Loucy (cell line): Measurements from ENCODE around the gene RFX3.

Source experiments
- H2AFZ ChIP-seq: fragments of 200-600 bp; sonication (generic); 2 replicates; pipeline ENCODE4 v1.6.0; 2016; ENCODE audit warnings: antibody characterized with exemption, mild to moderate bottlenecking, low read length, moderate library complexity
- H3F3A ChIP-seq: fragments of 200-600 bp; 2 replicates; pipeline ENCODE4 v1.6.0; 2016; ENCODE audit warnings: antibody characterized with exemption, low read depth, mild to moderate bottlenecking
- H3K27me3 ChIP-seq: fragments of 200-600 bp; sonication (generic); 2 replicates; pipeline ENCODE4 v1.6.1; 2014; ENCODE audit warnings: low read length, mild to moderate bottlenecking; ENCODE audit not compliant: insufficient read depth, poor library complexity, severe bottlenecking
- H3K36me3 ChIP-seq: fragments of 200-600 bp; sonication (generic); 2 replicates; pipeline ENCODE4 v1.6.1; 2016; ENCODE audit warnings: low read length; ENCODE audit not compliant: insufficient read depth
- H3K4me1 ChIP-seq: fragments of 200-600 bp; sonication (generic); 2 replicates; pipeline ENCODE4 v1.5.1; 2014; ENCODE audit warnings: low read length, mild to moderate bottlenecking; ENCODE audit not compliant: insufficient read depth, poor library complexity, severe bottlenecking
- H3K4me2 ChIP-seq: fragments of 200-600 bp; sonication (generic); 2 replicates; pipeline ENCODE4 v1.6.0; 2014; ENCODE audit warnings: antibody characterized with exemption, low read length, low read depth, mild to moderate bottlenecking; ENCODE audit not compliant: poor library complexity, severe bottlenecking
- H3K4me3 ChIP-seq: fragments of 200-600 bp; sonication (generic); 2 replicates; pipeline ENCODE4 v1.5.1; 2014; ENCODE audit warnings: low read length, mild to moderate bottlenecking, mixed read lengths; ENCODE audit not compliant: poor library complexity, severe bottlenecking
- H3K79me2 ChIP-seq: fragments of 200-600 bp; sonication (generic); 2 replicates; pipeline ENCODE4 v1.6.1; 2014; ENCODE audit warnings: low read length; ENCODE audit not compliant: insufficient read depth
- H3K9ac ChIP-seq: fragments of 200-600 bp; sonication (generic); 2 replicates; pipeline ENCODE4 v1.6.0; 2014; ENCODE audit warnings: mild to moderate bottlenecking, low read depth, low read length, moderate library complexity; ENCODE audit not compliant: poor library complexity, severe bottlenecking
- H3K9me2 ChIP-seq: fragments of 200-600 bp; sonication (generic); replicated peaks from 2 replicates; pipeline ENCODE4 v1.6.1; 2016; ENCODE audit warnings: low read depth, low read length, mixed read lengths
- H3K9me3 ChIP-seq: fragments of 200-600 bp; sonication (generic); 2 replicates; pipeline ENCODE4 v1.6.1; 2014; ENCODE audit warnings: mild to moderate bottlenecking, antibody characterized with exemption, low read length, low read depth; ENCODE audit not compliant: insufficient read depth
- H4K20me1 ChIP-seq: fragments of 200-600 bp; sonication (generic); 2 replicates; pipeline ENCODE4 v1.6.0; 2014; ENCODE audit warnings: antibody characterized with exemption, low read length, mild to moderate bottlenecking; ENCODE audit not compliant: insufficient read depth, poor library complexity, severe bottlenecking
- EZH2phosphoT487 ChIP-seq: fragments of 200-600 bp; IDR thresholded peaks from 2 replicates; pipeline ENCODE4 v1.6.1; 2018; ENCODE audit warnings: antibody characterized with exemption, mild to moderate bottlenecking, moderate library complexity, borderline replicate concordance
- TF ChIP-seq, protein P1 (sequence below): fragments of 200-600 bp; sonication (generic); conservative IDR thresholded peaks from 2 replicates; pipeline ENCODE4 v1.5.1; 2014; ENCODE audit warnings: mild to moderate bottlenecking, antibody characterized with exemption, low read length

RFX3 gene

DNA sequence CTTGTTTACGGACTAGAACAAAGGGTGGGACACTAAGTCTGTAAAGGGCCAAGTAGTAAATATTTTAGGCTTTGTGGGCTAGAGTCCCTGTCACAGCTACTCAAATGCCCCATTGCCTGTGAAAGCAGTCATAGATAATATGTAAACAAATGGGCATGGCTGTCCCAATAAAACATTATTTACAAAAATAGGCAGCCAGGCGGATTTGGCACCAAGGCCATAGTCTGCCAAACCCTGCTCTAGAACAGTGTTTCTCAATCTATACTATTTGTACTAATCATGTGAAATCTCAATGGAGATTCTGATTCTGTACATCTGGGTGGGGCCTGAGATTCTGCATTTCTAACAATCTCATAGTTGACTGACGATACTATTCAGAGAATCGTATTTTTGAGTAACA is 92.0 kb downstream of the RFX3 start:
- Histone ChIP-seq H3K36me3 (no peaks in the 10 kb centered on the region), H2AFZ (no peak overlapping the region), H3F3A (no peaks in the 10 kb centered on the region), H3K27me3 (no peaks in the 10 kb centered on the region), H3K4me3 (no peak overlapping the region), H3K9ac (no peak overlapping the region), H3K4me1 (no peaks in the 10 kb centered on the region), H3K79me2 (no peaks in the 10 kb centered on the region), H3K4me2 (no peak overlapping the region), H4K20me1 (no peaks in the 10 kb centered on the region), H3K9me2 (no peaks in the 10 kb centered on the region), H3K9me3 (no peaks in the 10 kb centered on the region)
- no peak for TF ChIP-seq EZH2phosphoT487
- TF ChIP-seq, protein P1, sequence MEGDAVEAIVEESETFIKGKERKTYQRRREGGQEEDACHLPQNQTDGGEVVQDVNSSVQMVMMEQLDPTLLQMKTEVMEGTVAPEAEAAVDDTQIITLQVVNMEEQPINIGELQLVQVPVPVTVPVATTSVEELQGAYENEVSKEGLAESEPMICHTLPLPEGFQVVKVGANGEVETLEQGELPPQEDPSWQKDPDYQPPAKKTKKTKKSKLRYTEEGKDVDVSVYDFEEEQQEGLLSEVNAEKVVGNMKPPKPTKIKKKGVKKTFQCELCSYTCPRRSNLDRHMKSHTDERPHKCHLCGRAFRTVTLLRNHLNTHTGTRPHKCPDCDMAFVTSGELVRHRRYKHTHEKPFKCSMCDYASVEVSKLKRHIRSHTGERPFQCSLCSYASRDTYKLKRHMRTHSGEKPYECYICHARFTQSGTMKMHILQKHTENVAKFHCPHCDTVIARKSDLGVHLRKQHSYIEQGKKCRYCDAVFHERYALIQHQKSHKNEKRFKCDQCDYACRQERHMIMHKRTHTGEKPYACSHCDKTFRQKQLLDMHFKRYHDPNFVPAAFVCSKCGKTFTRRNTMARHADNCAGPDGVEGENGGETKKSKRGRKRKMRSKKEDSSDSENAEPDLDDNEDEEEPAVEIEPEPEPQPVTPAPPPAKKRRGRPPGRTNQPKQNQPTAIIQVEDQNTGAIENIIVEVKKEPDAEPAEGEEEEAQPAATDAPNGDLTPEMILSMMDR: no peak

DNA sequence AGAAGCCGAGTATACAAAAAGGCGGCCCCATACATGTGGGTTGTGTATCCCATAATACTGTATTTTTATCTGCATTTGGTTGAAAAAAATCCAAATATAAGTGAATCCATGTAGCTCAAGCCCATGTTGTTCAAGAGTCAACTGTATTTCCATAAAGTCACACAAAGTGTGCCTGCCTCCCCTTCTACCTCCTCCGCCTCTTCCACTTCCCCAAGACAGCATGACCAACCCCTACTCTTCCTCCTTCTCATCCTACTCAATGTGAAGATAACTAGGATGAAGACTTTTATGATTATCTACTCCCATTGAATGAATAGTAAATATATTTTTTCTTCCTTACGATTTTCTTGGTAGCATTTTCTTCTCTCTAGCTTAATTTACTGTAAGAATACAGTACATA is 92.7 kb downstream of the RFX3 start:
- H3K79me2 ChIP-seq: no peaks in the 10 kb centered on the region
- no peak overlapping the region for H3K4me3 ChIP-seq
- H3K4me2 ChIP-seq: no peak overlapping the region
- H3K27me3 ChIP-seq: no peaks in the 10 kb centered on the region
- H3K9ac ChIP-seq: no peak overlapping the region
- H3F3A ChIP-seq: no peaks in the 10 kb centered on the region
- no peaks in the 10 kb centered on the region for H3K9me2 ChIP-seq
- H3K9me3 ChIP-seq: no peaks in the 10 kb centered on the region
- H3K4me1 ChIP-seq: no peaks in the 10 kb centered on the region
- no peak overlapping the region for H2AFZ ChIP-seq
- H3K36me3 ChIP-seq: no peaks in the 10 kb centered on the region
- TF ChIP-seq, protein P1: no peak
- no peak for TF ChIP-seq EZH2phosphoT487
- H4K20me1 ChIP-seq: no peaks in the 10 kb centered on the region

DNA sequence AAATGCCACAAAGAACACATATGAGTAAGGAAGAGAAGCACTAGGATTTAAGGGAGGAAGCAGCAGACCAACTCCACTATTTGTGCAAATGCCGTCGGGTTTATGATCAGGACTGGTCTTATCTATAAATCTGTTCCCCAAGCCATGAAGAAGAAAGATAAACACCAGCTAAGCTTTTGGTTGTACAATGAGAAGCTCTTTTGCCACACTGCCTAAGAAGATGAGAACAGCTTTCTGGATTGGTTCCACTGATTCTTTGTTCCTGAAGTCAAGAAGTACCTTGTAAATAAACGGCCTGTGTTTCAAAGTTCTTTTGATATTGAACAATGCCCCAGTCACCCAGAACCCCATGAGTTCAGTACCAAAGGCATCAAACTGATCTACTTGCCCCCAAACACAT is 93.9 kb downstream of the RFX3 start:
- no peaks in the 10 kb centered on the region for H3K9me3 ChIP-seq
- H4K20me1 ChIP-seq: no peaks in the 10 kb centered on the region
- no peaks in the 10 kb centered on the region for H3F3A ChIP-seq
- no peaks in the 10 kb centered on the region for H3K4me1 ChIP-seq
- no peaks in the 10 kb centered on the region for H3K36me3 ChIP-seq
- no peak for TF ChIP-seq EZH2phosphoT487
- TF ChIP-seq, protein P1: no peak
- no peak overlapping the region for H3K9ac ChIP-seq
- H3K79me2 ChIP-seq: no peaks in the 10 kb centered on the region
- no peak overlapping the region for H3K4me3 ChIP-seq
- no peak overlapping the region for H3K4me2 ChIP-seq
- H3K9me2 ChIP-seq: no peaks in the 10 kb centered on the region
- H2AFZ ChIP-seq: no peak overlapping the region
- H3K27me3 ChIP-seq: no peaks in the 10 kb centered on the region
